Subcutaneous abdominal adipose tissue (tissue), 5 donors: Measurements from ENCODE around the gene MLX.
"Not testable (repeated sequence)": the region's sequence is repeated elsewhere in the genome, so short reads cannot be mapped to it uniquely, and the experiment has no call there.

Experiments
- H3K27ac ChIP-seq: one replicate; pipeline ENCODE4 v1.7.0; 2013; ENCODE audit warnings: low read depth, mild to moderate bottlenecking, inconsistent platforms, low read length, moderate library complexity
- H3K27me3 ChIP-seq, 5 donors: one replicate each; pipeline ENCODE4 v1.7.0; 2013; ENCODE audit warnings: low read length in 5 of 5, inconsistent platforms in 1 of 5; ENCODE audit not compliant: control insufficient read depth in 5 of 5, insufficient read depth in 4 of 5
- H3K36me3 ChIP-seq, 5 donors: one replicate each; pipeline ENCODE4 v1.7.0; 2013; ENCODE audit warnings: low read length in 5 of 5; ENCODE audit not compliant: control insufficient read depth in 5 of 5, insufficient read depth in 5 of 5
- H3K4me1 ChIP-seq, 5 donors: one replicate each; pipeline ENCODE4 v1.7.0; 2013; ENCODE audit warnings: low read length in 5 of 5, mild to moderate bottlenecking in 3 of 5, moderate library complexity in 1 of 5; ENCODE audit not compliant: control insufficient read depth in 5 of 5, insufficient read depth in 5 of 5
- H3K4me3 ChIP-seq, 5 donors: one replicate each; pipeline ENCODE4 v1.7.0; 2013; ENCODE audit warnings: low read length in 5 of 5, low read depth in 1 of 5
- H3K9ac ChIP-seq, 5 donors: one replicate each; pipeline ENCODE4 v1.7.0; 2013; ENCODE audit warnings: low read length in 5 of 5, mild to moderate bottlenecking in 4 of 5, moderate library complexity in 3 of 5
- H3K9me3 ChIP-seq, 5 donors: one replicate each; pipeline ENCODE4 v1.7.0; 2013; ENCODE audit warnings: low read length in 5 of 5; ENCODE audit not compliant: control insufficient read depth in 5 of 5
- donor health status: healthy.
- donor health status: healthy.
- donor health status: healthy.
- donor health status: healthy.
- donor health status: healthy.

The MLX gene

GRCh38 chr17:42536048-42536371, 30.9 kb upstream of the MLX start, which contains the start of gene NAGLU:
Gene NAGLU (plus strand): TSS chr17:42536241. CDS start chr17:42536273, 32 bp downstream.
- Histone ChIP-seq H3K9ac (peak within 1 kb of the TSS; percentile 71 to 95 (median 83)), H3K9me3 (no peaks in the 10 kb centered on the region), H3K27me3 (no peaks in the 10 kb centered on the region), H3K4me3 (peak within 1 kb of the TSS; percentile 78 to 87 (median 83)), H3K4me1 (peaks cover 7 to 39% (median 33%) of the 10 kb centered on the region in 5 donors), H3K27ac (peak within 1 kb of the TSS; percentile 99), H3K36me3 (peaks cover 0 to 31% (median 21%) of the 10 kb centered on the region in 5 donors)

GRCh38 chr17:42536372-42537155, 30.3 kb upstream of the MLX start:
- peak overlapping the region in 4 of 5 donors; percentile 61 to 83 (median 76) for H3K9ac ChIP-seq
- H3K27ac ChIP-seq: peak overlapping the region; percentile 99
- H3K36me3 ChIP-seq: peaks cover 0 to 36% (median 27%) of the 10 kb centered on the region in 5 donors
- peaks cover 7 to 39% (median 30%) of the 10 kb centered on the region in 5 donors for H3K4me1 ChIP-seq
- H3K4me3 ChIP-seq: peak overlapping the region; percentile 78 to 87 (median 83)
- H3K27me3 ChIP-seq: no peaks in the 10 kb centered on the region
- no peaks in the 10 kb centered on the region for H3K9me3 ChIP-seq

DNA sequence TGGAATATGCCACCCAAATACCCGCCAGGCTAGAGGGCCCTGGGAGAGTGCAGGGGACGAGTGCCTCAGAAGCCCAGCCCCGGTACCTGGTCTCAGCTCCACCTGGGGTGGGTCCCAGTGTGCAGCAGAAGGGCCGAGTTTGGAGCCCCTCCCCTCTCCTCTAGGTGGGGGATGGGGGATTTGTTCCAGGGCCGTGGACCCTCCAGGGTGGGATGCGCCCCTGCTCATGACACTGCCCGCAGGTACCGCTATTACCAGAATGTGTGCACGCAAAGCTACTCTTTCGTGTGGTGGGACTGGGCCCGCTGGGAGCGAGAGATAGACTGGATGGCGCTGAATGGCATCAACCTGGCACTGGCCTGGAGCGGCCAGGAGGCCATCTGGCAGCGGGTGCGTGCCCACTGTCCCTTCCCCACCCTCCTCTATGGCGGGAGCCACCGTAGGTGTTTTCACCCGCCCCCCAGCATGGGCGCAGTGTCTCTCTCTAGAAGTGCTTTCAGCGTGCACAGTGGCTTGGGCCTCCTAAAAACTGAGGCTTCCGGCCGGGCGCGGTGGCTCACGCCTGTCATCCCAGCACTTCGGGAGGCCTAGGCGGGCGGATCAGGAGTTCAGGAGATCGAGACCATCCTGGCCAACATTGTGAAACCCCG, 29.6 kb upstream of the MLX start:
- Histone ChIP-seq H3K27me3 (no peaks in the 10 kb centered on the region), H3K27ac (peak overlapping the region; percentile 74), H3K4me3 (peak overlapping the region; percentile 78 to 87 (median 83)), H3K9me3 (no peaks in the 10 kb centered on the region), H3K4me1 (peaks cover 7 to 35% (median 28%) of the 10 kb centered on the region in 5 donors), H3K9ac (peak overlapping the region in 4 of 5 donors; percentile 61 to 83 (median 76)), H3K36me3 (peaks cover 0 to 42% (median 30%) of the 10 kb centered on the region in 5 donors)

DNA sequence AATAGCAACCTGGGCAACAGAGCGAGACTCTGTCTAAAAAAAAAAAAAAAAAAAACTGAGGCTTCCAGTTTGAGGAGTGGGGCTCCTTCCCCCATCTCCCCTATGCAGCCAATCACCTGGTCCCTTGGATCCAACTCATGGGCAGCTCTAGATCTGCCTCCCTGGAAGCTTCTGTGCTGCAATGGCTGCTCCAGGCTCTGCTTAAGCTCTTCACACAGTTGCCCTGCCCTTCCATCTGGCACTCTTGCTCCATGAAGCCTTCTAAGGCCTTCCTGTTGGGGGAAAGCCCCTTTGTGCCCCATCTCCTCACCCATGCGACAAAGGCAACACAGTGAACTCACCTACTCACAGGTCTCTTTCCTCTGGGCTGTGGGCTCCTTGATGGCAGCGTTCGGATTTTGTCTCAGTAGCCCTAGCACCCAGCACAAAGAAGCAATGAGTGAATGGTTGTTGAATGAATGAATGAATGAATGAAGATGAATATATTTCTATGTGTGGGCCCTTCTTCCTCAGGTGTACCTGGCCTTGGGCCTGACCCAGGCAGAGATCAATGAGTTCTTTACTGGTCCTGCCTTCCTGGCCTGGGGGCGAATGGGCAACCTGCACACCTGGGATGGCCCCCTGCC, 29.0 kb upstream of the MLX start:
- no peaks in the 10 kb centered on the region for H3K27me3 ChIP-seq
- H3K36me3 ChIP-seq: peaks cover 0 to 48% (median 33%) of the 10 kb centered on the region in 5 donors
- peaks cover 7 to 33% (median 28%) of the 10 kb centered on the region in 5 donors for H3K4me1 ChIP-seq
- H3K9me3 ChIP-seq: no peaks in the 10 kb centered on the region
- peak overlapping the region; percentile 23 for H3K27ac ChIP-seq
- no peak overlapping the region for H3K4me3 ChIP-seq
- H3K9ac ChIP-seq: peak overlapping the region in 1 of 5 donors; percentile 26

DNA sequence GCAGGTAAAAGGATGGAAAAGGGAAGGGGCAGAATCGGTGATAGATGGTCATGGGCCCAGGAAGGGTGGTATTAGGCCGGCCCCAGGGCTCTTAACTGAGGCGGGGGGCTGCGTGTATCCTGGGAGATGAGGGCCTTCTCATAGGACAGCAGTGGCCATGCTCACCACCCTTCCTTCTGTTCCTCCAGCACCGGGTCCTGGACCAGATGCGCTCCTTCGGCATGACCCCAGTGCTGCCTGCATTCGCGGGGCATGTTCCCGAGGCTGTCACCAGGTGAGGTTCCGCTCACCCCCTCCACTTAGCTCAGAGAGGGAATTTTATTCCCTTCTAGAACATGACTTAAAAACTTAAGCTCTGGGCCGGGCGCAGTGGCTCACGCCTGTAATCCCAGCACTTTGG, 28.4 kb upstream of the MLX start:
- no peak overlapping the region for H3K4me3 ChIP-seq
- no peak overlapping the region for H3K27ac ChIP-seq
- H3K27me3 ChIP-seq: no peaks in the 10 kb centered on the region
- H3K4me1 ChIP-seq: peaks cover 7 to 33% (median 28%) of the 10 kb centered on the region in 5 donors
- H3K9me3 ChIP-seq: no peaks in the 10 kb centered on the region
- H3K36me3 ChIP-seq: peaks cover 0 to 54% (median 39%) of the 10 kb centered on the region in 5 donors
- no peak overlapping the region for H3K9ac ChIP-seq

GRCh38 chr17:42540558-42540957, 26.3 kb upstream of the MLX start:
- not testable (repeated sequence) for H3K27me3 ChIP-seq, H3K9me3 ChIP-seq, H3K27ac ChIP-seq, H3K9ac ChIP-seq, H3K4me3 ChIP-seq
- H3K4me1 ChIP-seq: peaks cover 6 to 25% (median 24%) of the 10 kb centered on the region in 5 donors
- H3K36me3 ChIP-seq: peaks cover 0 to 65% (median 52%) of the 10 kb centered on the region in 5 donors

DNA sequence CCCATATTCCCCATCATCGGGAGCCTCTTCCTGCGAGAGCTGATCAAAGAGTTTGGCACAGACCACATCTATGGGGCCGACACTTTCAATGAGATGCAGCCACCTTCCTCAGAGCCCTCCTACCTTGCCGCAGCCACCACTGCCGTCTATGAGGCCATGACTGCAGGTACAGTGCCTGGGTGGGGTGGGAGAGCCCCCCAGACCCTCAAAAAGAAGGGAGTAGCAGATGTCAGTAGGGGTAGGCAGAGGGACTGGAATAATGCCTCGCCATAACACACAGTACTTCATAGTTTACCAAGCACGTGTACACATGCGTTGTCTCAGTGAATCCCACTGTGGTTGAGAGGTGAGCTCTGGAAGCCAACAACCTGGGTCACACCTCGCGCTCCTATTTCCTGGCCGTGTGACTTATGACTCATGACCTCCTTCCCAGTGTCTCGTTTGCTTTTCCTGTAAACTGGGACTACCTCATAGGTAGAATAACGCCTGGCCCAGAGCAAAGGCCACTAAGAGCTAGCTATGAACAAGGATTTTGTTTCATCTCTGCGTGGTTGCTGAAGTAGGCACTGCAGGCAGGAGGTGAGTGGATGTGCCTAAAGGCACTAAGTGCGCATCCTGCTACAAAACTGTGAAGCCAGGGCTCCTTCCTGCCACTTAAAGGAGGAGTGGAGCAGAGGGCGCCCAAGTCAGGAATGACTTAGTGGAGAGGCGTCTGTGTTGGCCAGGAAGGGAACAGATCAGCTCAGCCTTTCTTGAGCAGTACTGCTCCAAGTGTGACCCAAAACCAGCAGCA, 25.7 kb upstream of the MLX start:
- Histone ChIP-seq H3K36me3 (peaks cover 0 to 65% (median 52%) of the 10 kb centered on the region in 5 donors), H3K27me3 (no peaks in the 10 kb centered on the region), H3K9me3 (no peaks in the 10 kb centered on the region), H3K9ac (no peak overlapping the region), H3K27ac (no peak overlapping the region), H3K4me1 (peaks cover 2 to 26% (median 23%) of the 10 kb centered on the region in 5 donors), H3K4me3 (no peak overlapping the region)

DNA sequence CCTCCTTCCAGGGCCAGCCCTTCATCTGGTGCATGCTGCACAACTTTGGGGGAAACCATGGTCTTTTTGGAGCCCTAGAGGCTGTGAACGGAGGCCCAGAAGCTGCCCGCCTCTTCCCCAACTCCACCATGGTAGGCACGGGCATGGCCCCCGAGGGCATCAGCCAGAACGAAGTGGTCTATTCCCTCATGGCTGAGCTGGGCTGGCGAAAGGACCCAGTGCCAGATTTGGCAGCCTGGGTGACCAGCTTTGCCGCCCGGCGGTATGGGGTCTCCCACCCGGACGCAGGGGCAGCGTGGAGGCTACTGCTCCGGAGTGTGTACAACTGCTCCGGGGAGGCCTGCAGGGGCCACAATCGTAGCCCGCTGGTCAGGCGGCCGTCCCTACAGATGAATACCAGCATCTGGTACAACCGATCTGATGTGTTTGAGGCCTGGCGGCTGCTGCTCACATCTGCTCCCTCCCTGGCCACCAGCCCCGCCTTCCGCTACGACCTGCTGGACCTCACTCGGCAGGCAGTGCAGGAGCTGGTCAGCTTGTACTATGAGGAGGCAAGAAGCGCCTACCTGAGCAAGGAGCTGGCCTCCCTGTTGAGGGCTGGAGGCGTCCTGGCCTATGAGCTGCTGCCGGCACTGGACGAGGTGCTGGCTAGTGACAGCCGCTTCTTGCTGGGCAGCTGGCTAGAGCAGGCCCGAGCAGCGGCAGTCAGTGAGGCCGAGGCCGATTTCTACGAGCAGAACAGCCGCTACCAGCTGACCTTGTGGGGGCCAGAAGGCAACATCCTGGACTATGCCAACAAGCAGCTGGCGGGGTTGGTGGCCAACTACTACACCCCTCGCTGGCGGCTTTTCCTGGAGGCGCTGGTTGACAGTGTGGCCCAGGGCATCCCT, 23.5 kb upstream of the MLX start:
- Histone ChIP-seq H3K27me3 (no peaks in the 10 kb centered on the region), H3K36me3 (peaks cover 0 to 58% (median 47%) of the 10 kb centered on the region in 5 donors), H3K4me3 (no peak overlapping the region), H3K4me1 (peaks cover 0 to 32% (median 19%) of the 10 kb centered on the region in 5 donors), H3K27ac (no peak overlapping the region), H3K9me3 (no peaks in the 10 kb centered on the region), H3K9ac (no peak overlapping the region)

DNA sequence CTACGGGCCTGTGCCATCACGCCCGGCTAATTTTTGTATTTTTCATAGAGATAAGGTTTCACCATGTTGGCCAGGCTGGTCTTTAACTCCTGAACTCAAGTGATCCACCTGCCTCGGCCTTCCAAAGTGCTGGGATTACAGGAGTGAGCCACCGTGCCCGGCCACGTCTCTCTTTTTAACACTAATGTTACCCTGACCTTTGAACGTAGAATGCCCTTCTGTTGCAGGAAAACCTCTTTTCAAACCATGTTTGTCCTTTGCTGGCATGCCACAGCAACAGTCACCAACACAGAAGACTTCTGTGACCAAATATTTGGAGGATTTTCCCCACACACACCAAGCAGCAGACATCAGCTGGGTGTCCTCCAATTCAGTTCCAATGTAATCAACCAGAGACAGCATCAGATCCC, 22.0 kb upstream of the MLX start:
- Histone ChIP-seq H3K27ac (no peak overlapping the region), H3K9ac (no peak overlapping the region), H3K27me3 (peaks cover 0 to 6% (median 0%) of the 10 kb centered on the region in 5 donors), H3K4me1 (peaks cover 0 to 37% (median 25%) of the 10 kb centered on the region in 5 donors), H3K36me3 (peaks cover 0 to 44% (median 34%) of the 10 kb centered on the region in 5 donors), H3K9me3 (no peaks in the 10 kb centered on the region), H3K4me3 (no peak overlapping the region)
